ENCODE data around the gene FEM1A. TPM values are rescaled to one million over a fixed set of nuclear protein-coding genes. Genes with fewer than 3 reads are reported as not detected.
A peak's percentile ranks its signal among the peaks of the same experiment; 100 is the strongest.
"Not testable (repeated sequence)": the region's sequence is repeated elsewhere in the genome, so short reads cannot be mapped to it uniquely, and the experiment has no call there.

The FEM1A gene
- total RNA-seq, 4 donors from 2014 or later: 14.1 to 23.9 (median 15.3) TPM

DNA sequence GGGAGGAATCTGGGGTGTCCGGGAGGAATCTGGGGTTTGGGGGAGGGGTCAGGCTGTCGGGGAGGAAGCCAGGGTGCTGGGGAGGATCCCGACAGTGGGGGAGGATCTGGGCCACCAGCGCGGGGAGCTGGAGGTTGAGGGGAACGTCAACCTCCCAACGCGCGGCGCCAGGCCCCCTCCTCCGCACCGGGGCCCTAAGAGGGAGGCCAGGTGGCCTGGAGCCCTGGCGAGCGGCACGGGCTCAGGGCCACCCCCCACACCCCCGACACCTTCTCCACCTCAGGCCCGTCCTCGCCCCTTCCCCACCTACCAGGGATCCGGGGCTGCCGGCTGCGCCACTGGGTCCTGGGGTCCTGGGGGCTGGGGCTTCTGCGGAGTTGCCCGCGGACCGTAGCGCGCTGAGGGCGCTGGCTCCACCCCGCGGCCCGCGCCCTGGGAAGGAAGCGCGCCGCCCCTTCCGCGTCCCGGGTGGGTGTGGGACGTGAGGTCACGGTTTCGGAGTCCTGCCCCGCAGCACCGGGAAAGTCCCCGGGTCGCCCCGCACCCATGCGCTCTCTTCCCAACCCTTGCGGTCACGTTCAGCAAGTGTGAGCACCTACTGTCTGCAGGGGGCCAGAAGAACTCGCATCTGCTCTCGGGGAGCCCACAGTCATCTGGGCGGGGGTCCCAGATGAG is 39.9 kb downstream of the FEM1A start, which contains the start of gene TICAM1:
Gene TICAM1 (minus strand): TSS at position 409 of the 675 bp plus-strand sequence. CDS start 13,335 bp downstream, outside the sequence.
- TF ChIP-seq EP300 (IDR thresholded peaks at IDR 0.05): no peak
- peak; percentile 76 to 79 for TF ChIP-seq POLR2A (IDR thresholded peaks at IDR 0.05)
- peak; percentile 74 for TF ChIP-seq POLR2AphosphoS5 (IDR thresholded peaks at IDR 0.05)
- TF ChIP-seq, protein P1, sequence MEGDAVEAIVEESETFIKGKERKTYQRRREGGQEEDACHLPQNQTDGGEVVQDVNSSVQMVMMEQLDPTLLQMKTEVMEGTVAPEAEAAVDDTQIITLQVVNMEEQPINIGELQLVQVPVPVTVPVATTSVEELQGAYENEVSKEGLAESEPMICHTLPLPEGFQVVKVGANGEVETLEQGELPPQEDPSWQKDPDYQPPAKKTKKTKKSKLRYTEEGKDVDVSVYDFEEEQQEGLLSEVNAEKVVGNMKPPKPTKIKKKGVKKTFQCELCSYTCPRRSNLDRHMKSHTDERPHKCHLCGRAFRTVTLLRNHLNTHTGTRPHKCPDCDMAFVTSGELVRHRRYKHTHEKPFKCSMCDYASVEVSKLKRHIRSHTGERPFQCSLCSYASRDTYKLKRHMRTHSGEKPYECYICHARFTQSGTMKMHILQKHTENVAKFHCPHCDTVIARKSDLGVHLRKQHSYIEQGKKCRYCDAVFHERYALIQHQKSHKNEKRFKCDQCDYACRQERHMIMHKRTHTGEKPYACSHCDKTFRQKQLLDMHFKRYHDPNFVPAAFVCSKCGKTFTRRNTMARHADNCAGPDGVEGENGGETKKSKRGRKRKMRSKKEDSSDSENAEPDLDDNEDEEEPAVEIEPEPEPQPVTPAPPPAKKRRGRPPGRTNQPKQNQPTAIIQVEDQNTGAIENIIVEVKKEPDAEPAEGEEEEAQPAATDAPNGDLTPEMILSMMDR (IDR thresholded peaks at IDR 0.05): peak in 2 of 4 experiments; percentile 9 to 27
- peak within 1 kb of the TSS; percentile 66 to 93 for H3K4me3 ChIP-seq
- WGBS, 2 donors (ENCODE audit: low coverage in 1 of 2): 0% methylated on average over 2 to 7 of the region's 52 CpGs
- H3K27me3 ChIP-seq: no peaks in the 10 kb centered on the region
- no peaks in the 10 kb centered on the region for H3K36me3 ChIP-seq
- H3K4me1 ChIP-seq: peaks cover 0 to 27% (median 9%) of the 10 kb centered on the region in 3 donors
- peak; percentile 95 for ATAC-seq
- H3K9me3 ChIP-seq: no peaks in the 10 kb centered on the region
- peak within 1 kb of the TSS; percentile 73 to 95 (median 92) for H3K27ac ChIP-seq

GRCh38 chr19:4831979-4832340 is 40.4 kb downstream of the FEM1A start:
- H3K9me3 ChIP-seq, H3K27me3 ChIP-seq, H3K36me3 ChIP-seq, ATAC-seq: not testable (repeated sequence)
- Histone ChIP-seq H3K4me3 (peak overlapping the region; percentile 66 to 93), H3K27ac (peak overlapping the region; percentile 73 to 95 (median 92)), H3K4me1 (peaks cover 0 to 27% (median 9%) of the 10 kb centered on the region in 3 donors)
- WGBS, 2 donors (ENCODE audit: low coverage in 1 of 2): 24 to 27% methylated on average over 9 of the region's 9 CpGs

DNA sequence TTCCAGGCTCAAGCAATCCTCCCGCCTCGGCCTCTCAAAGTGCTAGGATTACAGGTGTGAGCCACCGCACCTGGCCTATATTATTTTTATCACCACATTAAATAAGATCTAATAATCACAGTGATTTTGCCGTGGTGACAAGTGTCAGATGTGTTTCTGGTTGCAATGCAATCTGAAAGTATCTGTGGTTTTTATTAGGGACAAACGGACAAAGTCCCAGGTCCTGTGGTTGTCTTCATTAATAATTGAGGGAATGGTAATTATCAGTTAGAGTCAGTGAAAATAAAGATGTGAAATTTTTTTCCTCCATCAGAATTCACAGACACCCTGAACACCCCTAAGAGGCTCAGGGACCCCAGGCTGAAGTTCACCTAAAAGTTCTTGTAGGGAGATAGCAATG is 41.2 kb downstream of the FEM1A start:
- peaks cover 0 to 9% of the 10 kb centered on the region in 2 donors for H3K36me3 ChIP-seq
- peaks cover 0 to 27% (median 9%) of the 10 kb centered on the region in 3 donors for H3K4me1 ChIP-seq
- TF ChIP-seq POLR2AphosphoS5 (IDR thresholded peaks at IDR 0.05) (no peak), POLR2A (IDR thresholded peaks at IDR 0.05) (no peak), EP300 (IDR thresholded peaks at IDR 0.05) (no peak)
- TF ChIP-seq, protein P1 (IDR thresholded peaks at IDR 0.05): no peak
- H3K27ac ChIP-seq: no peak overlapping the region
- no peaks in the 10 kb centered on the region for H3K9me3 ChIP-seq
- ATAC-seq: no peak
- no peak overlapping the region for H3K4me3 ChIP-seq
- WGBS, 2 donors (ENCODE audit: low coverage in 1 of 2): 72 to 95% methylated on average over 4 to 5 of the region's 5 CpGs
- no peaks in the 10 kb centered on the region for H3K27me3 ChIP-seq

DNA sequence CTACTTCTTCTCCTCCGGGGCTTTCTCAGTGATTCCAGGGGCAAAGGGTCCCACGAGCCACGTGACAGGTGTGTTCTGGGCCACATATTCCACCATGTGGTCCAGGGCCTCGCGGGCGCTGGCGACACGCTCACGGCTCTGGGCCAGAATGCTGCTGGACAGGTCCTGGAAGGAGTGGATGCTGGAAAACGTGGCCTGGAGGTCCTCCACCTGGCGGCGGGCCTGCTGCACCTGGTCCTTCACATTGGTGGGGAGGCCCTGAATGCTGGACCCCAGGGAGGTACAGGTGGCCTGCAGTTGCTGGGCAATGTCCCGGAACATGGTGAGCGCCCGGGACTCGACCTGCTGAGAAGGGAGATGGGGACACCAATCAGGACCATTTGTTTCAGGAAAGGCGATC is 47.7 kb downstream of the FEM1A start:
- TF ChIP-seq POLR2AphosphoS5 (IDR thresholded peaks at IDR 0.05) (no peak), EP300 (IDR thresholded peaks at IDR 0.05) (no peak), POLR2A (IDR thresholded peaks at IDR 0.05) (no peak)
- TF ChIP-seq, protein P1 (IDR thresholded peaks at IDR 0.05): no peak
- Histone ChIP-seq H3K4me1 (no peaks in the 10 kb centered on the region), H3K36me3 (peaks cover 0 to 68% of the 10 kb centered on the region in 2 donors), H3K4me3 (no peak overlapping the region), H3K27me3 (no peaks in the 10 kb centered on the region), H3K9me3 (no peaks in the 10 kb centered on the region), H3K27ac (no peak overlapping the region)
- 98% methylated on average over 5 of the region's 17 CpGs; no CpG with 5 or more reads in 1 of the 2 donors for WGBS, 2 donors (ENCODE audit: low coverage in 1 of 2)
- ATAC-seq: no peak

GRCh38 chr19:4843647-4843965 is 52.1 kb downstream of the FEM1A start:
- no peak for ATAC-seq
- Histone ChIP-seq H3K27me3 (no peaks in the 10 kb centered on the region), H3K4me3 (no peak overlapping the region), H3K4me1 (no peaks in the 10 kb centered on the region), H3K27ac (no peak overlapping the region), H3K36me3 (peaks cover 0 to 93% of the 10 kb centered on the region in 2 donors), H3K9me3 (no peaks in the 10 kb centered on the region)
- WGBS, 2 donors (ENCODE audit: low coverage in 1 of 2): 89 to 90% methylated on average over 2 to 6 of the region's 6 CpGs
- no peak for TF ChIP-seq POLR2A (IDR thresholded peaks at IDR 0.05)
- TF ChIP-seq, protein P1 (IDR thresholded peaks at IDR 0.05): no peak
- no peak for TF ChIP-seq EP300 (IDR thresholded peaks at IDR 0.05)
- no peak for TF ChIP-seq POLR2AphosphoS5 (IDR thresholded peaks at IDR 0.05)

Data from gastroesophageal sphincter (tissue), 4 donors.